NCI-H1694 treated with DMSO at 0.1 percent for 48 hours (cell line): ENCODE results near the gene WRAP73.

ENCODE experiments used
- DNase-seq: peaks from one replicate; lab custom pipeline; 2025; lab: John Stamatoyannopoulos, UW

WRAP73 gene, protein sequence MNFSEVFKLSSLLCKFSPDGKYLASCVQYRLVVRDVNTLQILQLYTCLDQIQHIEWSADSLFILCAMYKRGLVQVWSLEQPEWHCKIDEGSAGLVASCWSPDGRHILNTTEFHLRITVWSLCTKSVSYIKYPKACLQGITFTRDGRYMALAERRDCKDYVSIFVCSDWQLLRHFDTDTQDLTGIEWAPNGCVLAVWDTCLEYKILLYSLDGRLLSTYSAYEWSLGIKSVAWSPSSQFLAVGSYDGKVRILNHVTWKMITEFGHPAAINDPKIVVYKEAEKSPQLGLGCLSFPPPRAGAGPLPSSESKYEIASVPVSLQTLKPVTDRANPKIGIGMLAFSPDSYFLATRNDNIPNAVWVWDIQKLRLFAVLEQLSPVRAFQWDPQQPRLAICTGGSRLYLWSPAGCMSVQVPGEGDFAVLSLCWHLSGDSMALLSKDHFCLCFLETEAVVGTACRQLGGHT

GRCh38 chr1:3649342-3650247 lies at the start of gene WRAP73:
Gene WRAP73, minus strand, starts transcription at chr1:3650103. Its CDS starts 104 bp downstream, at chr1:3649999.
- peak; percentile 79 for DNase-seq

DNA sequence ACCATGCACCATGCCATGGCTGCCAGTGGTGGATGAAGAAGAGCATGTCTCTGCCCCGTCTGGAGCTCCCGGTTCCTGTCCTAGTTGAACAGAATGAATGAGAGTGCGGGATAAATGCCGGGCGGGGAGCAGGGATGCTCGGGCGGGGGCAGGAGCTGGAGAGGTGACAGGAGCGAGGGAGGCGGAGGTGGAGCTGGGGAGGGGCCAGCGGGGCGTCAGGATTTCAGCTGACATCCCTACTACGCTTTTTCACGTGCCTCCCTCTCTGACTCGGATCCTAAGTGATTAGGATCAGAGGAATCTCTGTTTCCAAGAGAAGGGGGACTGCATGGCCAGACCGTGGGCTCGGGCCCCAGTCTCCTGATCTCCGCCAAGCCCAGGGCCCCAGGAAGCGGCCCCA lies 49.7 kb upstream of the WRAP73 start:
- DNase-seq = no peak

GRCh38 chr1:3698660-3699408 lies 48.9 kb upstream of the WRAP73 start:
- no peak for DNase-seq

DNA sequence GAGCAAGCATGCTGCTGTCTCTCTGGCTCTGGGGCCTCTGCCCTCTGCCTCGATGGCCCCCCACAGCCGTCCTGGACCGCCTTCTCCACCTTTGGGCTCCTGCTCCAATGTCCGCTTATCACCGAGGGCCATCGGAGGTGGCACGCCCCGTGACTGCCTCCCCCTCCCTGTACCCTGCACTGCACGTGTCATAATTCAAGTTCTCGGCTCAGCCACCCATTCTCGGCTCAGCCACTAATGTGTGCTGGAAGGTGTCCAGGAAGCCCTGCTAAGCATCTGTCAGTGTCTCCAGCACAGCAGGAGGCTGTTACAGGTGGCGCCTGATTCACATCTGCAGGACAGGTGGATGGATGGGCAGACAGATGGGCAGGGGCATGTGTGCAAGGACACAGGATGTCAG lies 47.9 kb upstream of the WRAP73 start:
- DNase-seq = peak; percentile 93

- DNase-seq = no peak
These were observed 47.2 kb upstream of the WRAP73 start for GRCh38 chr1:3697104-3697503.

GRCh38 chr1:3696689-3697088 lies 46.8 kb upstream of the WRAP73 start:
- no peak for DNase-seq

DNA sequence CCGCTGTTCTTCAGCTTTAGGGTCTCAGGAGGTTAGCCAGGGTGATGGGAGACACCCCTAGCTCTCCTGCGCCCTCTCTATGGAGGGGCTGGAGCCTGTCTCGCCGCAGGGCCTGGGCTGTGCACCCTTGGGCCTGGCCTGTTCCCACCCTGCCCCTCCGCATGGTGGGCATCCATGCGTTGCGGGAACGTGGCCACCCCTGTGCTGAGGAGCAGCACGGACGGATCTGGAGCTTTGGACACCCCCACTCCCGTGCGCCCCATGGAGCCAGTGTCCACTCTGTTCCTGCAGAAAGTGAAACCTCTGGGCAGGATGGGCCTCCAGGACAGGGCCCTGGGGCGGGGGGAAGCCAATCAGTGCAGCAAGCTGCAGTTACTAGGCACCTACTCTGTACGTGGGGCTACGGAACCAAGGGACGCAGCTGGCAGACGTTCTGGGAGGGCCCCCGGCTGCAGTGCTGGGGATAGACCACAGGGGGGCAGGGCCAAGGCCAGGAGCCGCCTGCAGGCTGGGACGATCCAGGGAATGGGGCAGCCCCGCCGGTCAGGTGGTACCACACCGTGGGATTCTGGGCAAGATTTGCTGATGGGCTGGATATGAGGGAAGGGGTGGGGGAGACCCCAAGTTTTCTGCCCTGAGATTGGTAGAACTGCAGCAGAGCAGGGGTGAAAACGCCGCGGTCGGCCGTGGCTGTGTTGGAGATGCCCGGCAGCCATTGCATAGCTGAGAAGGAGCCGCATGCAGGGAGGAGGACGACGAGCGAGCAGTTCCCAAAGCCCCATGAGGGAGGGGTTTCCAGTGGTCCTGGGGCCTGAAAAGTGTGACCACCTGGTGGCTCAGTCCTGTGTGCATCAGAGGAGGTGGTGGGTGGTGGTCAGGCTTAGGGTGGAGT lies 45.7 kb upstream of the WRAP73 start:
- peak; percentile 65 for DNase-seq

- no peak for DNase-seq
These were observed 43.4 kb upstream of the WRAP73 start for GRCh38 chr1:3693321-3693720.

DNA sequence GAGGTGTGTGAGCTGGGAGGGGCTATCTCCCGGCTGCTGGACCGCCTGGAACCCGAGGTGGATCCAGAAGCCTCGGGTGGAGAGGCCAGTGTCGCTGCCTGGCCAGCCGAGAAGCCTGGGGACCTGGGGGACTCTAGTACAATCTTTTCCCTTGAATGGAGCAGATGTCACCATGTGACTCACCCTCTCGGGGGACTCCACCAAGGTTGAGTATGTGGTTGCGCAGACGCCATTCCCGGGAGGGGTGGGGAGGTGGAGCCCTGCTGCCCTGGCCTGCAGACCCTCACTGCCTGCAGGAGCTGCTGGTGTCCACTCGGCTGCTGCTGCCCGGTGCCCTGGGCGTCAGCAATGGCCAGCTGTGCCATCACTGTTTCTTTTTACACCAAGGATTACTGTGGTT lies 42.7 kb upstream of the WRAP73 start:
- peak; percentile 50 for DNase-seq

DNA sequence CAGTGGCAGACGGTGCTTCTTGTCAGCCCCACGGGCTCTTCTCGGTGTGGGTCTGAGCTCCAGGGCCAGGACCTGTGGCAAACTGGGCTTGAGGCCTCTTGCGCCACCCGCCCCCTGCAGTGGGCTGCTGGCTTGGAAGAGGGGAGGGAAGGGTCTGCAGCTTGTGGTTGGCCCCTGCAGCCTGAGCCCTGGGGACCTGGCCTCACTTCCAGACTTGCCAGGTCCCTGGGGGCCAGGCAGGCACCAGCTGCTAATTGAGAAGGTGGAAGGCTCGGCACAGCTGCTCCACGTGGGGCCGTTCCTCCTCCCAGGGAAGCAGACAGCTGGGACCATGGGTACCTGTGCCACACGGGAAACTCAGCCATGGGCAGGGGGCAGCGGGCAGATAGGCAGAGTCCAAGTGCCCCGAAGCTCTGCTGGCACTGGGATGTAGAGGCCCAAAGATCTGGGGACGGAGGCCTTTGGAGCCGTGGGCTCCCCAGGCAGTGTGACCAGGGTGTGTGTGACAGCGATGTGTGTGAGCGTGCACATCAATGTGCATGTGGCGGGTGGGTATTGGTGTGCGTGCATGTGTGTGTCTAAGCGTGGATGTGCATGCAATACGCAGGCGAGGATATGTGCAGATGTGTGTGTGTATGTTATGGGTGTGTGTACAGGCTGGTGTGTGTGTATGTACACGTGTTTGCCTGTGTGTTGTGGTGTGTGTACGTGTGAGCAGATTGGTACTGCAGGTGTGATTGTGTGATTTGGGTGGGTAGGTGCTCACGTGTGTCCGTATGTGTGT lies 41.7 kb upstream of the WRAP73 start:
- peak; percentile 32 for DNase-seq

- DNase-seq = peak; percentile 29
These were observed 40.6 kb upstream of the WRAP73 start for GRCh38 chr1:3690282-3691065.

GRCh38 chr1:3689138-3689750 lies 39.3 kb upstream of the WRAP73 start:
- DNase-seq = no peak

DNA sequence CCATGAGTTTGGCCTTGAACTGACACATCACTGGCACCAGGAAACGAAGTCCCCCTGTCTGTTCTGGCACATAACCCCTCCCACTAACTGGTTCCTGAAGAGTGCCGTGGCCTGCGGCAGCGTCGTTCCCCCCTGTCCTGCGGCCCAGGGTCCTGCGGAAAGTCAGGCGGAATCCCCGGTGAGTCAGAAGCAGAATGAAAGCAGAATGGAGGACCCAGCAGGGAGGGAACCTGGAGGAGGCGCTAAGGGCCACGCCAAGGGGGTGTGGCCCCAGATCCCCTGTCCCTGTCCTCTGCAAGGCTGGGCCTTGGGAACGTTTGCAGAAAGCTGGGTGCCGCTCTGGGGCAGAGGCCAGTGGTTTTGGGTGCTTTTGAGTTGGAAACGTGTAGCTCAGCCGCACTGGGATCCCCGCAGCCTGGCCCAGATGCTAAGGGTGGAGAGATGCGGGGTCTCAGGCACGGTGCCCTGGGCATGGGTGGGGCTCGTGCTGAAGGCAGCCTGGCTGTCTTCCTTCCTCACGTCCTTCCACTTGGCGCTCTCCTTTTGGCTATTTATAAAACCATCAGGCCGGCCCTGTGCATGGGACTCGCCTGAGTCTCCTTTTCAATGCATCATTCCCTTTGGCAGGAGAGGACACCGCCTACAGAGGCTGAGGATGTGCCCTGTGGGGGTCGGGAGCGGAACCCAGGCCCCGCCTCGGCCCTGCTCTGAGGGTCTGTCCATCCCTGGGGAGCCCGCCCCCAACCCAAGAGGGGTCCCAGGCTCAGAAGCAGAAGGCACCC lies 38.6 kb upstream of the WRAP73 start:
- DNase-seq = no peak

DNA sequence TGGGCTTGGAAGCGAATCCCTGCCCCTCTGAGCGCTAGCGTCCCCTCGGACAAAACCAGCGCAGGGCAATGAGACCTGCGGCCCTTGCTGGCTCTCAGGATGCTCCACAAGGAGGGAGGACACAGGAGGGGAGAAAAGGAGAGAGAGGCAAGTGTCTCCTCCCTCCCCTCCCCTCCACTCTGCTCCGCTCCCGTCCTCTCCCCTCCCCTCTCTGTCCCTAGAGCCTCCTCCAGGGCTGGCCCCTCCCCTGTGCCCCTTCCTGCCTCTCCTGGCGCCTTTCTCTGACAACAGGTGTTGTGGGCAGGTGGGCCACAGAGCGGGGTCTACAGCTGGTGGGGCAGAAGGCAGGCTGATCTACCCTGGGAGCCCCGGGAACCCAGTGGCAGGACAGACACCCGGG lies 37.6 kb upstream of the WRAP73 start:
- DNase-seq = no peak

DNA sequence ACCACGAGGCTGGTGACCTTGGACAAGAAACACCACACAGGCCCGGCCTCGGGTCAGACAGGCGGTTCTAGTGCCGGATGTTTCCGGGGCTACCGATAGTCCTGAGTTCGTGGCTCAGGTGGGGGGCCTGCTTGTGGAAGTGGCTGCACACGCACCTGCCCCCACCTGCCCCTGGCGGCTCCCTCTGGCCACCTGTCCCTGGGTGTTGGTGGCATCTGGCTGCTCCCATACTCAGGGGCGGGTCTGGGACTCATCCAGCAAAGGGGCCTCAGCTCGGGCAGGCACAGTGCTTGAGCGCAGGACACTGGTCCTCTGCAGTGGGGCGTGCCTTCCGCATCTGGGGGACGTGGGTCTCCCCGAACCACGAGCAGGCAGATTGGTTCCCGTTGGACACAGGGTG lies 36.0 kb upstream of the WRAP73 start:
- no peak for DNase-seq

- no peak for DNase-seq
These were observed 35.3 kb upstream of the WRAP73 start for GRCh38 chr1:3685222-3685621.

GRCh38 chr1:3683992-3684391 lies 34.1 kb upstream of the WRAP73 start:
- no peak for DNase-seq

DNA sequence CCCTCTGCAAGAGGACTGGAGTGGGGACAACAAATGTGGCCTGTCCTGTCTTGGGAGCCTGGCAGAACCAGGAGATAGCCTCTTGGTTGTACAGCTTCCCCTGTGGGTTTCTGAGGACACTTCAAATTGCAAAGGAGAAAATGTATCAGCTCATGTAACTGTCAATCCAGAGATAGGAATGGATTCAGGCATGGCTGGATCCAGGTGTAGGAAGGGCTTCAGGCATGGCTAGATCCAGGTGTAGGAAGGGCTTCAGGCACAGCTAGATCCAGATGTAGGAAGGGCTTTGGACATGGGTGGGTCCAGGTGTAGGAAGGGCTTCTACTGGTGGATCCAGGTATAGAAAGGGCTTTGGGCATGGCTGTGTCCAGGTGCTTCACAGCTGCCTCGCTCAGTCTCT lies 33.3 kb upstream of the WRAP73 start:
- DNase-seq = no peak
